Subcutaneous adipose tissue (tissue), 4 donors: ENCODE data around the gene CD40LG. TPM values are rescaled to one million over a fixed set of nuclear protein-coding genes. Genes with fewer than 3 reads are reported as not detected.

ENCODE experiments used
- CTCF ChIP-seq: fragments of 450-650 bp; IDR thresholded peaks from one replicate; pipeline ENCODE4 v1.5.1; 2016; ENCODE audit warnings: low read depth, mild to moderate bottlenecking, control low read depth, antibody characterized with exemption, moderate library complexity
- total RNA-seq, 4 donors: library from RNA; depleted of rRNA; stranded (reverse); fragments of >200 nt; gene quantifications; one replicate each; pipeline ENCODE4 v1.1.0, GENCODE V29; 2016

CD40LG gene
- total RNA-seq, result under 1 TPM in 2 of 4 donors, not detected in 2; 0.33 to 0.51 TPM

GRCh38 chrX:136647677-136648360, at the start of gene CD40LG:
Gene CD40LG, plus strand, starts transcription at chrX:136648158. Its CDS starts 91 bp downstream, at chrX:136648249.
- no peak for TF ChIP-seq CTCF

DNA sequence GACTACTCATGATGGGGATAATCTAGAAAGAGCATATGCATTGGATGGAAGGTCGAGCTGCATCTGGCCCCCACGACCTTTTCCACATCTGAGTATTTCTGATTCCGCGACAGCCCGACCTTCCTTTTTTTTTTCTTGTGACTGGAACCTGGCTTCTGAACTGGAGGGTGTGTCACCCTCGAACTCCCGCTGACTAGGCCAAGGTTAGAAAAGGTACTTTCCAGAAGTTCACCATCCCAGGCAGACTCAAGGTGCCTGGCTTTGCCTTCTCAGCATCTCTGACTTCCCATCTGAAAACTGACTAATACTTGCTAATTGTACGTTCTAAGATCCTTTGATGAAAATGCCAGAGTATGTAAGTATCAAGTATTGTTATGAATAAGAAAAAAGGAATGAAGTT, 49.3 kb upstream of the CD40LG start:
- no peak for TF ChIP-seq CTCF

GRCh38 chrX:136600059-136600458, 47.9 kb upstream of the CD40LG start:
- TF ChIP-seq CTCF, result no peak

GRCh38 chrX:136607236-136607635, 40.7 kb upstream of the CD40LG start:
- TF ChIP-seq CTCF, result no peak

- no peak for TF ChIP-seq CTCF
Observed at GRCh38 chrX:136608295-136608933, 39.5 kb upstream of the CD40LG start.

DNA sequence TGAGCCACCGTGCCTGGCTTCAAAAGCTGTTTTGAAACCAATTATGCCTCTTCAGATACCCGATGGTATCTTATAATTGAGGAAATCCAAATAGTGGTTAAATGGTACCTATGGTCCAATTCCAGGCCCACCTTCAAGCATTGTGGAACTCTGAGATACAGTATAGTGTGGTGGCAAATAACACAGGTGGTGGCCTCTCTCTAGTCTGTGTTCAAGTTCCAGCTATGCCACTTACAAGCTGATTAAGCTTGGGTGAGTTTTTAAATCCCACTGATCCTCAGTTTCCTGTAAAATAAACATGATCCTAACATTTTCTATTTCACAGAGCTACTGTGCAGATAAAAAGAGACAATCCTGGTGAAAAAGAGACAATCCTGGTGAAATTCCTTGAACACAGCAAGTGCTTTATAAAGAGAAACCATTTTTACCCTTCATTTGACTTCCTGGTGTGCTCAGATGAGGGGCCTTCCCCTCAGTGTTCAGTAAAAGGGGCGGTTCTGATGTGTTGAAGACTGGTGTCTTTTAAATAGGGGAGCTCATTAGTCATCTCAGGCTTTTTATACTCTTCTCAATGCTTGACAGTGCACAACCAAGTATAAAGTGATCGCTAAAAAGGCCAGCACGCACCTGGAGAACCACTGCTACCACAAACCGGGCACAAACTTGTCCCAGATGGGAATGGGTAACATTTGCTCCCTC, 30.8 kb upstream of the CD40LG start:
- no peak for TF ChIP-seq CTCF

GRCh38 chrX:136619899-136620505, 28.0 kb upstream of the CD40LG start:
- no peak for TF ChIP-seq CTCF
